DMS114 treated with DMSO at 0.1 percent for 48 hours (cell line): Measurements from ENCODE around the gene SLC39A5.
"Not testable (repeated sequence)": the region's sequence is repeated elsewhere in the genome, so short reads cannot be mapped to it uniquely, and the experiment has no call there.

Source experiments
- DNase-seq: peaks from one replicate; lab custom pipeline; 2025; ENCODE audit not compliant: unreplicated experiment; lab: John Stamatoyannopoulos, UW

The SLC39A5 gene

DNA sequence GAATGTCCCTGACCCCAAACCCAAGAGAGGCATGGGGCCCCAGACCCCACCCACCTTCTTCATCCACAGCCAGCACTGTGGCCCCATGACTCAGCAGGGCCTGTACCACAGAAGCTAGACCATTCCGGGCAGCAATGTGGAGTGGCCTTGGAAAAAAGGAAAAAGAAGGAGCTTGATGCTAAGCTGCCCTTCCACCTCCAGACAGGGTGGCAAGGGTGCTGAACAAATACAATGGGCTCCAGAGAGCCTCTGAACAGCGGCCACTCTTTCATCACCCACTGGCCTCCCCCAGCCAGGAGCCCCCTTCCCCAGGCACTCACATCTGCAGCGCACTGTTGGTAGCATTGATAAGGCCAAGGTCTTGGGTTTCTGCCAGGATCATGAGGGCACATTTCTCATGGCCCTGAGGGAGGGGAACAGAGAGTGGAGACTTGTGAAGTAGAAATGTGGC, 13.9 kb downstream of the SLC39A5 start:
- no peak for DNase-seq

DNA sequence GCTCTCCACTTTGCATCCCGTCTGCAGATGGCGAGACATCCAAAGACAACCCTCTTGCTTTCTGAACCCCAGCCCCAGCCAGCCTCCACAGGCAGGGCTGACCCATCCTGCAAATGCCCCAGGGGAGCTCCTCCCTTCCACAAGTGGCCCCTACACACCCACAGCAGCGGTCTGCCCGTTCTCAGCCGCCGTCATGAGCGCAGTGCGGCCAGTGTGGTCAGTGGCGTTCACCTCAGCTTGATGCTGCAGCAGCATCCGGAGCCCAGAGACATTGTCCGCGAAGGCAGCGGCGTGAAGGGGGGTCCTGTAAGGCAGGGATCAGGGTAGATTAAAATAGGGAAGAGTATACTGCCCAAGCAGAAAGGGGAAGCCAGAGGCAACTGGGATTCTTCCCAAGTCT, 14.6 kb downstream of the SLC39A5 start:
- DNase-seq, result no peak

- DNase-seq, result no peak
These were observed 18.1 kb downstream of the SLC39A5 start for GRCh38 chr12:56247923-56248322.

DNA sequence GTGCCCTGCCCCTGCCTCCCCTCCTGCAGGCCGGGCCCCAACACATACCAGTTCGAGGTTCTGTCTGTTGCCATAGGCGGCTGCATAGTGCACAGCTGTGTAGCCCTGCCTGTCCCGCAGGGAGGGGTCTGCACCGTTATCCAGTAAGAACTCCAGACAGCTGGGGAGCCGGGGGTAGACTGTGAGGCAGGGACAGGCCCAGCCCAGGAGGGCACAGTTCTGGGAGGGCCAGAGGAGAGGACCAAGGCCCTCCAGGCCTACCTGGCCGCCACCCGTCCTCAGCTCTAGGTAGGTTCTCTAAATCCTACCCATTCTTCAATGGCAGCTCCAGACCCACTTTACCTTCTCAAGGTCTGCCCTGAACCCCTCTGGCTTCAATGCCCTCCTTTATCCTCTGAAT, 18.9 kb downstream of the SLC39A5 start:
- DNase-seq, result no peak

DNA sequence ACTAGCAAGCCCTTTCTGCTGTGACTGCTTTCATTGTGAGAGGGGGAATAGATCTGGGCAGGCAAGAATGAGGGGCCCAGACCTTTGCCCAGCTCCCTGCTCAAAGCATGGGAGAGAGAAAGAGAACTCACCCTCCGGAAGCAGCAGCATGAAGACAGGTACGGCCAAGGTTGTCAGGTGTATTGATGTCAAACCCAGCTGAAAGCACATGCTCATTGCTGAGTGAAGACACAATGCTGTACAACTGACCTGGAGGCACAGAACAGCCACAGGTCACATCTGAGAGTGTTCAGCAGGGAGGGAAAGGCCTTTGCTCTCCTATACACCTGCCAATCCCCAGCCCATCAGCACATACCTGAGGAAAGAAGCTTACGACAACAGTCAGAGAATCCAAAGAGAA, 22.8 kb downstream of the SLC39A5 start:
- DNase-seq, result no peak

- DNase-seq, result no peak
These were observed 23.2 kb downstream of the SLC39A5 start for GRCh38 chr12:56253091-56253490.

DNA sequence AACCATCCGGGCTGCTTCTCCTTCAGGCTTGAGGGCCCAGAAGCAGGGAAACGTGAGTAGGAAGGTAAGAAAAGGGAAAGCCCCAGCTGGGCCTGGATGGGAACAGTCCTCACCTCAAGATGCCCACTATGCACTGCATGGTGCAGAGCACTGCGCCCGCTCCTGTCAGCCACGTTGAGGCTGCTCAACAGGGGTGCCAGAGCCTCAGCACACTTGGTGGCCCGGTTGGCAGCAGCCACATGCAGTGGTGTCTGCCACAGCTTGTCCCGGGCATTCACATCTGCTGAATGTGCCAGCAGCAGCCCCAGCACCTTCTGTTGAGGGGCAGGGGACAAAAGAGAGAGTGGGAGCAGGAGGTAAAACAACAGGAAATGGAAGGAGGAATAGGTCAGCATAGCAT, 25.8 kb downstream of the SLC39A5 start:
- no peak for DNase-seq

DNA sequence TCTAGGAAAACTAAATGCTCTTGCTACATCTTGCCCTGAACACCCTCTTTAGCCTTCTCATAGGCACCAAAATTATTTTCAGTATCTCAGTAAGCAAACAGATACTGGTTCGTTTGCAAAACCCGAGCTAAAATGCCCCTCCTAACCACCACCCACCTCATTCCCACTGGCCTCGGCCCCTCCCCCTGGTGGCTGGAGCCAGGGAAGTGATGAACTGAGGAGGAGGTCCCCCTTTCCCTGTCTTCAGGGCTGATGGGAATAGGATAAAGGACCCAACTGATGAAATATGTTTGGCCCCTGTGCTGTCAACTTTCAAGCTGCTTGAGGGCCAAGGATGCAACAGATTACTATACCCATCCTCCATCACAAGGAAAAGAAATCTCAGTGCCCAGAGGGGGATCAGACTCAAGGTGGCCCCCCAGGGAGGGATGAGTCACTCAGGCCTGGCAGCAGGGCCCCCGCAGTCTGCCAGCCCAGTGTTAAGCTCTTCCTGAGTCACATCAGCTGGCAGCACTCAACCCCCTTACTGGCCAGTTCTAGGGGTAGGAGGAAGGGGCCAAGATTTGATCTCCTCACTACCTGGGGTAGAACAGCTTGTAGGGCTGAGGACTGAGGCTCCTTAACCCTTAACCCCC, 26.6 kb downstream of the SLC39A5 start:
- no peak for DNase-seq

DNA sequence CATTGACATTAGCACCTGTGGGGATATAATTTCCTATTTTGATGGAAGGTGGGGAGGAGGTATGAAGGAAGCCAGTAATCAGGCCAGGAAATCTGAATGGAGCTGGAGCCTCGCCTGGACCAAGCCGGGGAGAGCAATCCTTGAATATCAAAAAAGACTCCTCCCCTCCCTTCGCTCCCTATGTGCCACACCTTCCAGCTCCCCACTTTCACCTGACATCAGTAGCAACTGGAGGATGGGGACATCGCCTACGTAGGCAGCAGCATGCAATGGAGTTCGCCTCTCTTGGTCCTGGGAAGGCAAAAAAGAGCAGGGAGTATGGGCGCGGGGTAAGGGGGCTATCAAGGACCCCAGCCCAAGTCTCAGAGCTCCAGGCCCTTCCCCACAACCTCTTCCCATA, 27.2 kb downstream of the SLC39A5 start:
- DNase-seq, result no peak

- DNase-seq, result no peak
These were observed 27.7 kb downstream of the SLC39A5 start for GRCh38 chr12:56257491-56258067.

DNA sequence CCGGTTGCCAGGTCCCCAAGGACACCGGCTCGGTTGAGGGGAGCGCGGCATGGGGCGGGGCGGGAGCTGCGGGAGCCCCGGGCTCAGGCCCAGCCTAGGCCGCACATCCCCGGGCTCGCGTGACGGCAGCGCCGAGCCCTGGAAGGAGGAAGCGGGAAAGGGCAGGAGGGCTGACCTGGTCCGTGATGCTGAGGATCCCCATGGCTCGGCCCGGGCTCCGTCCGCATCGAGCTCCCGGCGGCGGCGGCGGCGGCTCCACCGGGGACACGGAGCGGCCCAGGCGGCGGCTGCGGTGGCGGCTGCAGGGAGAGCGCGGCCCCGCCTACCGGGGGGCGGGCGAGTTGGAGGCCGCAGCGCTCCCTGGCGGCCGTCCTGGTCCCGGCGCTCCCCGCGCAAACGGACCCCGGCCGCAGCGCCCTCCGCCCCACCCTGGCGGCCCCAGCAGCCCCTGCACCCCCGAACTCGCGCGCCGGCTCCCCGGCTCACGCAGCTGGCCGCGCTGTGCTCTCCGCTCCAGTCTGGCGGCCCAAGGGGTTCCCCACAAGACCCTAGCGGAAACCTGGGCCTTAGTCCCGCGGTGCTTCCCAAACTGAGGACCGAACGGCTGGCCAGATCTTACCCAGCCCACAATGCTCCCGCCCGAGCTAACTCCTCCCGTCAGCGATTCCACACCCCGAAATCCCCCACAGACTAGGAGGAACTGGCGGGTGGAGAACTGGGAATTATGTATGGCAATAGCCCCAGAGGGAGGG, 28.4 kb downstream of the SLC39A5 start, which contains the start of gene ANKRD52:
Gene ANKRD52, minus strand, starts transcription at position 317 of the 752 bp plus-strand sequence. Its CDS starts 115 bp downstream, at position 202.
- peak; percentile 67 for DNase-seq

GRCh38 chr12:56258820-56259183, 29.0 kb downstream of the SLC39A5 start:
- no peak for DNase-seq

DNA sequence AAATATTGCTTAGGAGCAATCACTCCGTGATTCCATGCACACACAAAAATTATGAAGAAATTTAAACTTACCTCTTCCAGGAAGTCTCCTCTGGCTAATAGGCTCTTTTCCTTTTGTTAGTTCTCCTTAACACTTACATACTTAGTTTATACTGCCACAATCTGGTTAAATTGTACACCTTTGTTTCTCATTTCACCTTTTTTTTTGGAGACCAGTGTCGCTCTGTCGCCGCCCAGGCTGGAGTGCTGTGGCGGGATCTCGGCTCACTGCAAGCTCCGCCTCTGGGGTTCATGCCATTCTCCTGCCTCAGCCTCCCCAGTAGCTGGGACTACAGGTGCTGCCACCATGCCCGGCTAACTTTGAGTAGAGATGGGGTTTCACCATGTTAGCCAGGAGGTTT, 30.5 kb downstream of the SLC39A5 start:
- no peak for DNase-seq

DNA sequence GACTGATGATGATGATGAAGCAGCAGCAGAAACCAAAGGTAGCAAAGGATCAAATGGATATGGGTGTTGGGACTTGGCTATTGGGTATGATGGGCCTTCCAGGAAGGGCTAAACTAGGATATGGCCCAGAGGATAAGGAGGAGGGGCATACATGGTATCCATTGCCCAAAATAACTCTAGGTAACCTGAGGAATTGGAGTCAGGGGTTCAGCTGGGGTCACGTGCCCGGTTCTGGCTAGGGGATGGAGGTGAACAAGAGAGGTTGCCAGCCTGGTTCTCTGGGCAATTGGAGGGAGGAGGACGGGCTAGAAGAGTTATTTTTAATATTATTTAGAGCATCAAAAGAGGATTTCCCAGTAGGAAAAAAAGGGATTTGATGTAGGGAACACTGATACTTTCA, 31.1 kb downstream of the SLC39A5 start:
- no peak for DNase-seq

- DNase-seq, result no peak
These were observed 31.8 kb downstream of the SLC39A5 start for GRCh38 chr12:56261503-56262232.

- DNase-seq, result not testable (repeated sequence)
These were observed 33.1 kb downstream of the SLC39A5 start for GRCh38 chr12:56262955-56263354.

- DNase-seq, result not testable (repeated sequence)
These were observed 36.3 kb downstream of the SLC39A5 start for GRCh38 chr12:56266068-56266692.

DNA sequence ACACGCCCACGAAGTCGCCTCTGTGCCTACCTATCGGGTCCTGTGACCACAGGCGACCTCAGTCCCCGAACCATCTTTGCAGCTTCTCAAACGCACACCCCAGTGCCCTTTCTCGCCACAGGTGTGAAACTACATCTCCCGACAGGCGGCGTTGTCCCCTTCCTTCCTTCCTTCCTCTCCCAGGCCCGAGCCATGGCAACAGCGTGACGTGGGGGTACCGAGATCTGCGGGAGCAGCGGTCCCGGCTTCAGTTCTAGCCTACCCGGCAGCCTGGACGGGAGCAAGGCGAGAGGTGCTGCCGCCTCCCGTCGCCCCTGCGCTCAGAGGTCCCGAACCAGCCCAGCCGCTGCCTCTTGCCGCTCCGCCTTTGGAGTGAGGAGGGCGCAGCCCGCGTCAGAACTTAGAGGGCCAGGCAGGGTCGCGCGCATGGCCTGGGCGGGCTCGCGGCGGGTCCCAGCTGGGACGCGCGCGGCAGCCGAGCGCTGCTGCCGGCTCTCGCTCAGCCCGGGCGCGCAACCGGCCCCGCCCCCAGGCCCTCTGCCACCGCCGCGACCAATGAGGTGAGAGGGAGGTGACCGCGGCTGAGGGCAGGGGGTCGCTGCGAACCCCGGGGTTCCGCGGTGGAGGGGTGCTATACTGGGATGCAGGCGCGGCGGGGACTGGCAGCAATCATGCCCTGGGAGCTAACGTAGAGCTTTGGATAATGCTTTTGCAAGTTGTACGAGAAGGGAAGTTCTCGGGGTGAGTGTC, 37.0 kb downstream of the SLC39A5 start, which contains the start of gene COQ10A:
Gene COQ10A, plus strand, starts transcription at position 250 of the 750 bp plus-strand sequence. Its CDS starts 177 bp downstream, at position 427.
- DNase-seq, result peak; percentile 84

GRCh38 chr12:56267443-56268071, 37.7 kb downstream of the SLC39A5 start:
- no peak for DNase-seq

GRCh38 chr12:56271031-56271430, 41.2 kb downstream of the SLC39A5 start:
- DNase-seq, result peak; percentile 67
